AG08396 (cell line): ENCODE results near the gene DGKI.
A peak's percentile ranks its signal among the peaks of the same experiment; 100 is the strongest.
"Not testable (repeated sequence)": the region's sequence is repeated elsewhere in the genome, so short reads cannot be mapped to it uniquely, and the experiment has no call there.

ENCODE experiments used
- DNase-seq: peaks from one replicate; pipeline ENCODE4 v3.0.0; 2012; ENCODE audit warnings: low spot score, mixed read lengths

DGKI gene

DNA sequence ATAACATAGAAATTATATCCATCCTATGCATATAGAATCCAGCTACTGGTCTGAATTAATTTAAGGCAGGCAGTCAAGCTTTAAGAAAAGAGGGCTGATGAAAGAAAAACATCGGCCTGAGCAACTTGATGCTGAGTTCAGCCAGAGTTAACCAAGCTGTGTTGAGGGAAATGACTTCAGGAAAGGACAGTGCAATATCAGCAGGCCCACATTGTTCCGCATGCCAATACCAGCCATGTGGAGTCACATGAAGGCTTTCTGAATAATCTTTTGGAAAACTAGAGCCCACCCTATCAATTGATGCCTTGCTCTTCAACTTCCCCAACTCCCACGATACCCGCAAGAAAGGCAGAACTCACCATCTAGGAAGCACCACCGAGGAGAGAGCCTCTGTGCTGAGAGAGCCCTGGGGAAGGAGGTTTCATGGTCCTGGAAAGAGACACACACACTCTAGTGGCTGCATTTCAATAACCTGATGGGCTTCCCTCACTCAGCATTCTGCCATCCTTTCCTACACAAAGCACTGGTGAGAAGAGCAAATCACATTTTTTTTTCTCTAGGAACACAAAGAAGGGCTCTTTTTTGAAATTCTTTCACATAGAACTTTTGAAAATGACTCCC lies 377.5 kb downstream of the DGKI start:
- no peak for DNase-seq

DNA sequence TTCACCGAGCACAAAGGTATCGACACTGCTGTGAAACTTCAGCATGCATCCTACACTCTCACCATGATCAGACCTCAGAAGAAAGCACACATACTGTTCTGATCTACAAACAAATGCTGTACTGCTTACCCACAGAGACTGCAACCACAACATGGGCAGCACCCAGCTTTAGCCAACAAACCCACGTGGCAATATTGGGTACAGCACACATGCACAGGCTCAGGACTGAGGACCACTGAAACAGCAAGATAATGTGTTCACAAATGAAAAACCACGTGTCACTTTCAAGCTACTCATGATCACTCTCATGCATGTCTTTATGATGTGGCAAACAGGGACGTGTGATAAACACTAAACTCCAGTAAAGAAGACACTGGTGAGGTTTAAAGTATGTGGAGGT lies 383.9 kb downstream of the DGKI start:
- no peak for DNase-seq

DNA sequence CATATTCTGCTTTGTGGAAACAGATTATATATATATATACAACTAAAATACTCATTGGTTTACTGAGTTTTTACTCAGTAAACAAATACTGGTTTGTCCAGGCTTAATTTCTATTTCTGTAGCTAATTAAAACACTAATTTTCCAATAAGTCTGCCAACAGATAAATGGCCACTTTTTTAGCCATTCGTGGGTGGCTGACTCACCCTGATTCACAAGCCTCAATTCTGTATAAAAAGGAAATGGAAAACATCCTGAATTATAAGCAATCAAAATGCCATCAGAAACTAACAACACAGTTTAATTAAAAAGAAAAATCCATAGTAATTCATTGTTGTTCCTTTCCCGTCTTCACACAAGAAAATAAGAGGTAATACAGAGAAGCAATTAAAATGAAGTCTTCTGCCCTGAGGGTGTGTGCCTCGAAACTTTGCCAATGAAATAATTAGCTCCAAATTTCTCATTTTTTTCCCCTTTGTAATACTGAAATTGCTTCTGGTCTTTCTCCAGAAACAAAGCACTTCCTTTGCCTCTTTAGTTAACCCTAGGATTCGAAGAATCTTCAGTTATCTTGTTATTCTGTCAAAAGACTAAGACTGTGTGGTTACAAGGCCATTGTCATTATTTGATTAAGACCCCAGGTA lies 384.6 kb downstream of the DGKI start:
- no peak for DNase-seq

DNA sequence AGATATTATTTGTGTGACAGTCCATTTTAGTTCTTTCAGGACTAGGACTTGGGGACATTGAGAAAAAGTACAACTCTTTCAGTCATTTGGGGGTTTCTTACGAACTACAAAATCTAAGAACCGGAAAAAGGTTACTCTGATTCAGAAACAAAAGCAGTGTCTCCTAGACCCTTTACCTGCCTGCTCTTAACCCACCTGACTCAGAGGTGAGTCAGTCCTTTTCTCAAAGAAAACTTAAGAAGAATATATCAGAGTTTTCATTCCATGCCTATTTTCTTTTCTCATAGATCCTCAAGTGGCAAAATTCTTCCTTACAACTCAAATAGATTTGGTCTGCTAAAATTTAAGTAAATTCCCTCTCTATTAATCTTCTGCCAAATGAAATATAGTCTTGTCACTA lies 388.4 kb downstream of the DGKI start:
- DNase-seq, result no peak

DNA sequence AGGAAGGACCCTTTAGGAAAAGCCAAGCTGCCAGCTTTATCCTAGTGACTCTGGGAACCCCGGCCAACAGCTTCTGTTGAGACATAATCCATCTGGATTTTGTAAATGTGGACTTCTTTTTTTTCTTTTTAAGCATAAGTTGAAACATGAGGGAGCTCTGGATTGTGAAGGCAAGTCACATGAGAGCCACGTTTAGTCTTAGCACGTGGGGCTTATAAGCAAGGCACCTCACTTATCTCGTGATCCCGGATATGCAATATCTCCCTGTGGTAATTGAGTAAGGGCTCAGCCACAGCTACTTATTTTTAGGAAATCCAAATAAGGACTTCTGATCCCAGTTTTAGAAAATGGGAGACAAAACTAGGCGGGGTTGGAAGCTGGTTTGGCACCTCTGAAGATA lies 392.0 kb downstream of the DGKI start:
- peak; percentile 68 for DNase-seq

DNA sequence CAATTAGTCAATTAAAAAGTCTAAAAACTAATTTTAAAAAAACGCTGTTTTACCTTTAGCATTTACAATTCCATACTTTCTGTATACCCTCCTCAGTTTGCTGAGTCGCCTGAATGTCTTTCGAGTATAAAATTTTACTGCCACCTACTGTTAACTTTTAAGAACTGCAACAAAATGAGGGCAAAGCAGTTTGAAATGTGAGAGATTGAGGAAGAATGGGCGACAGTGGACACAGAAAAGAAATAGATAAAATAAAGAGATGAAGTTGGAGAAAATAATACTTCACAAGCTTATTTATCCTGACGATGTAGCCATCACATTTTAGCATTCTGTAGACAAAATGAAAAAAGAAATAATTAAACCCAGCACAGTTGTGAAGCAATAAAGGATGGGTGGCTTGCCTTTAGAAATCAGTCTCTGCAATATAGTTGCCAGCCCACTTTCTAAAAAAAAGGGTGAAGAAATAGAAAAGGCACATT lies 392.5 kb downstream of the DGKI start:
- peak; percentile 36 for DNase-seq

DNA sequence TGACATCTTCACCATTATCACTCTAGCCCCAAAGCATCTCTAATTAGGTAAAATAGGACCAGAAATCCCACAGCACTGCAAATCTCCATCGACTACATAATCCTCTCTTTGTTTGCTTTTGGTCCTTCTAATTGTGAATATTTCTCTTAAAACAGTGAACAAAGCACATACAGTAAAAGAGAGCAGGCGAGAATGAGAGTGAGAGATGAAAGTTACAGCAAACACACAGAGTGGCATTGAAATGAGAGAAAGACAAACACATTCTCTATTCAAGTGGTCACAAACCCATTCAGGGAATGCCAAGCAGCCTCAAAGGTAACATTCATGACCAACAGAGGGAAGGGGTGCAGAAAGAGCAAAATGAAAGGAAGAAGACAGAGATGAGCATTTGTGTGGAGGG lies 393.4 kb downstream of the DGKI start:
- no peak for DNase-seq

DNA sequence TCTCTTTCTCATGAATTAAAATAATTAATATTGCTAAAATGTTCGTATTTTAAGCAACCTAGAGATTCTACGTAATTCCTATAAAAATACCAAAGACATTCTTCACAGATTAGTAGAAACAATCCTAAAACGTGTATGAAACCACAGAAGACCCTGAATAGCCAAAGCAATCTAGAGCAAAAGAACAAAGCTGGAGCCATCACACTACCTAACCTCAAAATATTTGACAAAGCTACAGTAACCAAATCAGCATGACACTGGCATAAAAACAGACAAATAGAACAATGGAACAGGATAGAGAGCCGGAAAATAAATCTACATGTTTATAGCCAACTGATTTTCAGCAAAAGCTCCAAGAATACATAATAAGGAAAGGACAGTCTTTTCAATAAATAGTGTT lies 397.8 kb downstream of the DGKI start:
- DNase-seq, result no peak

DNA sequence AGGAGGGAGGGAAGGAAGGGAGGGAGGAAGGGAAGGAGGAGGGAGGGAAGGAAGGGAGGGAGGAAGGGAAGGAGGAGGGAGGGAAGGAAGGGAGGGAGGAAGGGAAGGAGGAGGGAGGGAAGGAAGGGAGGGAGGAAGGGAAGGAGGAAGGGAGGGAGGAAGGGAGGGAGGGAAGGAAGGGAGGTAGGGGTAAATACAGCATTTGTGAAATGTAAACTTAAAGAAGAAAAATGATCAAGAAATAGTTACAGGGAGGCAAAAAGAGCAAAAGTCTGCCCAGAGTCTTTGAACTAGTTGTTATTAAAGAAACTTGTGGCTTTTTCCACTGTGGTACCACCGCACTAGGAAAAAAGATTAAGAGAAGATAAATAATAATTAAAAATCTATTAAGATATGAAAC lies 398.2 kb downstream of the DGKI start:
- not testable (repeated sequence) for DNase-seq

DNA sequence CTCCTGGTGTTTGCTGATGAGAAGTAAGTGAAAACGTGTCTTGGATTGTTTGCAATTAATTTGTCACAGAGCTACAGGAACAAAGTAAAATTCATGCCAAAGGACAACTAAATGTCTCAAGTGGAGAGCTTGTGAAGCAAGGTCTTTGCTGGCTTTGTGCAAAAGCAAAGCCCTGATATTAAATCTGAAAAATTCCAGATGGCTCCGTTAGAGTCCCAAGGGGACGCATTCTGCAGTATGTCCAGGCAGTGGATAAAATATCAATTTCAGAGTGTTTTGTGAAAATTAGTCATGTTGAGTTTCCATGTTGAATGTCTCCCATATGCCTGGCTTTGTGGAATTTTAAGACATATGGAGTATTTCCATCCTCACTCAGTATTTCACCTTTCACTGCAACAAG lies 400.7 kb downstream of the DGKI start:
- DNase-seq, result no peak

DNA sequence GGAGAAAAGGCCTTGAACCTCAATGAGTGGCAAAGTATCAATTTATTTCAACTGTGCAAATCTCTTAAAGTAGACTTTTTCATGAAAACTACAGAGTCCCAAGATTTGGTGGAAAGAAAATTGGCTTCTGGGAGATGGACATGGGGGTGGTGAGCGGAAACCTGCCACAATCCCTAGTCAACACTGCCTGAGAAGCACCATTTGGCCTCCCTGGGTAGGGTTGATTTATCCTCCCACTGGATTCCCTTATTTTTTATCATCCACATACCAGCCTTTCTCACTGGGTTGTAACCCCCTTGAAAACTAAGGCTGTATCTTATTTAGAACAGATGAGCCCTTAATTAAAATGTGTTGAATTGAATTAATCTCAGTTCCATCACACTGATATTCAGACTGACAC lies 401.5 kb downstream of the DGKI start:
- no peak for DNase-seq

DNA sequence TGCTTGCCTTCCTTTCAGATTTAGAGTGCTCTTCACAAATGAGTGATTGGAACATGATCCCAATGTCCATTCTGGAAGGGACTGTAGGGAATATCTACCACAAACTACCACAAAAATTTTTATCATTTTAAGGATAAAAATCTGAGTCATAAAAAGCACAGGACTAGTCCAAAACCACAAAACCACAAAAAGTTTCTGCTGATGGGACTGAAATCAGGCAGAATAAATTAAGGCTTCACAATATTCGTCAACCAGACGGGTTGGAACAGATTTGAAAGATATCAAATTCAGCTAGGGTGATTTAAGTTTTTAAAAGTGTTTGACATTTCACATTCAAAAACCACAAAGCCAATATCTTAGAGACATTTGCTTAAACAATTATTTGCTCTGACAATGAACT lies 403.2 kb downstream of the DGKI start:
- DNase-seq, result peak; percentile 18

DNA sequence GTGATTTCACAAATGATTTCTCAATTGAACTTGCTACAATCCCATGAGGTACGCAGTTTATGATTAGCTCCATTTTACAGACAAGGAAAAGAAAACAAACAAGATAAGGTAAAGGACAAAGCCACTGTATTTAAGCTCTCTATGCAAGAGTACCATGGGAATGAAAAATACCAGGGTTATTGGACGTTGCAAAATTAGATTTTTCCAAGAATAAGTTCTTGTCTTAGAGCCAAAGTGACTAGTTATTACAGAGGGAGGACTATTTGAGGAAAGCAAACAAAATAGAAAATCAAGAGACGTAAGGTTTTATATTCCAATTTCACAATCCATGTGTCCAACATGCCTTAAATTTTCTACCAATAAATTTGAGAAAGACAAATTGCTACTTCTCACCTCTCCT lies 405.3 kb downstream of the DGKI start:
- DNase-seq, result no peak

DNA sequence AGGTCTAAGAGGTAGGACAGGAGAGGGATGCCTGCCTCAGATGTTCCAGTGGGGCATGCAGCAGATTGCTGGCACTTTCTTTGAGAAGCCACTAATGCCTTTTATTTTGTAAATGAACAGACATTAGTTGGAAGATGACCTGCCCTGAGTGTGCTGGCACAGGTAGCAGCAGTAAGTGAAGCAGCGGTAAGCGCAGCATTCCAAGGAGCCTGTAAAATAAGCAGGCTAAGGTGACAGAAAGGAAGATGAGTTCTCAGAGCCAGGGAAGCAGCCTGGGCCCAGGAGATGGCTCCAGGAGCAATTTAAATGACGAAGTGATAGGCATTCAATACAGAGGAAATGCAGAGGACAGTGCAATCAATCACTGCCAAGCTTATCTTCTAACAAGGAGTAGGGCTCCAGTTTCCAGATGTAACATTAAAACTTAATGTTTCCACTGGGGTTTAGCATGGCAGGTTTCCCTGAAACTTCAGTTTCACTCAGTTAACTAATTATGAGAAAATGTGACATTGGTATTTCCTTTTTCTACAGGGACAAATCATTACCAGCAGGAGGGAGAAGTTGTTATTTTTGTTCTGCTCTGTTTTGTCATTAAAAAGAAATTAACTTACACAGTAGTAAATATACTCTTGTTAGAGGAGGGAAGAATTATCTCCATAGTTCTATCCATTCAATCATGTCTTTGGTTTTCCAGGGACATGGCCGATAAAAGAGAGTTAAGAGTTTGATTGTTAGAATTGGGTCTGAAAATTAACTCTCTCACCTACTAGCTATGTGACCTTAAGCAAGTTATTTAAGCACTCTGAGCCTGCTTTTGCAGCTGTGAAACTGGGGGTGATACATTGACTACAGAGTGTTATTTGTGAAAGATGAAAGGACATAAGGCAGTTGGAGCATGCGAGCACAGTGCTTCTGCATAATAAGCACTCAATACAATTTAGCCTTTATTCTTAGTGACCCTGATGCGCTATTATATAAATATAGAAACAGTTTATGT lies 406.6 kb downstream of the DGKI start:
- no peak for DNase-seq

DNA sequence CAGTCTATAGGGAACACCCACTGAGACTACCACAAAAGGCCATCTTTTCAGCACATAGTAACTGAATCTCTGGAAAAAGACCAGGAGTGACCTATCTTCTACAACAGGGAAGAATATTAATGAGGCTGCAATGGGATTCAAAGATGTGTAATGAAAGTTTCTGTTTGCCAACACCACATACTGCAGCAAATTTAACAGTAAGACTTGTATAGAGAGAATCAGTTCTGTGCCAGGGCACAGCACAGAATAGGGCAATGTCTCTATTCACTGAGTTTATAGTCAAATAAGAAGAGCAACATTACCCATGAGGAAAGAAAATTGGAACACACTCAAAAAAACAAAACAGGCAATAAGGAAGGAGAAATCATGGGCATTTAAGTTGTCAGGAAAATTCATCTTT lies 411.8 kb downstream of the DGKI start:
- no peak for DNase-seq

DNA sequence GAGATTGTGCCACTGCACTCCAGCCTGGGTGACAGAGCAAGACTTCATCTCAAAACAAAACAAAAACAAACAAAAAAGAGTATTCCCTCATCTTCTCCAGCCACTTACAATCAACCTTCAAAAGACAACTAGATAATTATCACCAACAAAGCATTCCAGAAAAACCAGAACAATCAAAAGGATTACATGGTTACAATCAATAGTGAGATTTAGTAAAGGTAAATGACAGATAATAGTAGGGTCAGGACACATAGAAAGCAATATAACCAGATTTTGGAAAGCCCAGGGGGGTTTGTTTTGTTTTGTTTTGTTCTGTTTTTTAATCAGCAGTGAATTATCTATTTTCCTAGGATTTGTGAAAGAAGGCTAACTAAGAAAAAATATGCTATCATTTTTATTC lies 412.2 kb downstream of the DGKI start:
- no peak for DNase-seq

DNA sequence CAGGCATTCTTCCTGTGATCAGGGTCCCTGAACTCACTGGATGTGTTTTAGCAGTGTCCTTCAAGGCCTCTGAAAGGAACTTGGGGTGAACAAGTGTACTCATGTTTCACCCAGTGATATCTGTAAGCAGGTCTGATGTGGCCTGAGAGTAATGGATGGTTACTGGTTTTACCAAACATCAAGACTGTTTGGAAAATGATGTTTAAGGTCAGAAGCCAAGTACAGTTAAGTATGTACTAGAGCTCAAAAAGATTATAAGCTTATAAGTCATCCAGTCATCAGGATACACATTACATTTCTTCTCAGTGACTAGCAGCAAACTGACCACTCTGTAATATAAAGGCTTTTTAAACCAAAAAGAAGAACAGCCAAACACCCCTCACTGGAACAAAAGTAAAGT lies 423.5 kb downstream of the DGKI start:
- peak; percentile 31 for DNase-seq

DNA sequence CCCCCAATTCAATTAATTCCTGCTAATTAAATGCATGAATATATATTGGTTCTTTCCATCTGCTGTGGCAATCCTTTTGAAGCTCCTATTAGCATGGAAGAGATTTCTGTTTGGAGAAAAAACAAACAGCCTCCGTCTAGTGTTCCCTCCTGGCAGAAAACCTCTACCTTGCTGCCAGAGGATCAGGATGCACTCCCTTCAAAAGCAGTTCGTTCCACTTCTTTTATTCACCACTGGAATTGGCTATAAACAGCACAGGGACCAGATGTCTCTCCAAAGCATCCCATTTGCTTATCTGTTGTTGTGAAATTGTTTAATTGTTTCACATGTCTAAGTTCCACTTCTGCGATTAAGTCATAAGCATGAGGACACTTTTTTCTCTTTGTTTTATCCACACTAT lies 425.4 kb downstream of the DGKI start:
- peak; percentile 29 for DNase-seq

DNA sequence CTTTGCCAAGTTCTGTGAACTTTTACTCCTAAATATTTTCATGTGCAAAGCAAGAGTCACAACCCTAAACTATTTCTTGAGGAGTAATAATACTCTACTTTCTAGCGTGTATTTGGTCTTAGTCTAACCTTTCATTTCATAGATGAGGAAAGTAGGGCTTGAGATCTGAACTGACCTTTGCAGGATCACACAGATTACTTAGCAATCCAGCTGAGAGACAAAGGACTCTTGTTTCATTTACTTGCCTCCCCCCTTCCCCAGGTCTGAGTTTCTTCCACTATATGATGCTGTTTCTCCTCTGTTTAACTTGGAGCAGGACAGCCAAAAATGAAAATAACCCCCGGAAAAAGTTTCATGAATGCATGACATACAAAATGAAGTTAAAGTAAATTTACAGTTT lies 427.9 kb downstream of the DGKI start:
- no peak for DNase-seq

DNA sequence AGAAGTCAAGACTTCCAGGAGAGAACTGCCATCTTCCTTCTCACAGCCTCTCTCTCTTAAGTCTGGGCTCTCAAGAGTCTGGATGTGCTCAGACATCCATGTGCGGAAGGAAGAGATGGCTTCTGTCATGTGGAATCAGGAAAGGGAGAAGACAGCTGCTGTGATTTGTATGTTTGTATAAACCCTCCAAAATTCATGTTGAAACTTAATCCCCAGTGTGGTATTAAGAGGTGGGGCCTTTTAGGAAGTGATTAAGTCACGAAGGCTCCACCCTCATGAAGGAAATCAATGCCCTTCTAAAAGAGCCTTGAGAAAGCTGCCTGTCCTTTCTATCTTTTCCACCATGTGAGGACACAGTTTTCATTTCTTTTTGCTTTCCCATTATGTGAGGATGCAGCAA lies 429.3 kb downstream of the DGKI start:
- DNase-seq, result no peak

DNA sequence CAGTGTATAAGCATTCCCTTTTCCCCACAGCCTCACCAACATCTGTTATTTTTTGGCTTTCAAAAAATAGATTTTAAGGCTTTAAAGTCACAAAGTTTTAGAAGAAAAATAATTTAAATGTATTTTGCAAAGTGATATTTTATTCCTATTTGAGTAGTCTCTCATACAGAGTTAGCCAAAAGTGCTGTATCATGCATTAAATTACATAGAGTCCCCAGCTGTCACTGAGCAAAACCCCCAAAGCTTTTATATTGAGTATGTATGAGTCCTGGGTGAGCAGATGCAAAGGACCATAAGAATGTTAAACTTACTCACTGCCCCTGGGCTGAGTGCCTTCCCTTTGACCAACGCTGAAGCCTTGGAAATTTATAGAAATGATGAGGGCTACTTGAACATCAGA lies 432.9 kb downstream of the DGKI start:
- no peak for DNase-seq

DNA sequence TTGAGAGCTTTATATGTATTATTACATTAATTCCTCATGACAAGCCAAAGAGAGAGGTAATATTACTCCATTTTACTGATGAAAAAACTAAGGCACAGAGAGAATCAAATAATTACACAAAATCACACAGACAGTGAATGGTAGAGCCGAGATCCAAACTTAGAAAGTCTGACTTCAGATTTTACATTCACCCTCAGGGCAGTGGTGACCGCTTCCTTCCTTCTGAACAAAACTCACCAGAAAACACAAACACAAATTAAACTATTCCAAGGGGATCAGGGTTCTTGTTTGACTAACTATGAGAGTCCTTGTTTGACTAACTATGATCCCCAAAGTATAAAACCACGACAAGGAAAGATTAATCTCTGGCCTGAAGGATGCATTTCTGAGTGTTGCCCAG lies 435.3 kb downstream of the DGKI start:
- DNase-seq, result no peak

DNA sequence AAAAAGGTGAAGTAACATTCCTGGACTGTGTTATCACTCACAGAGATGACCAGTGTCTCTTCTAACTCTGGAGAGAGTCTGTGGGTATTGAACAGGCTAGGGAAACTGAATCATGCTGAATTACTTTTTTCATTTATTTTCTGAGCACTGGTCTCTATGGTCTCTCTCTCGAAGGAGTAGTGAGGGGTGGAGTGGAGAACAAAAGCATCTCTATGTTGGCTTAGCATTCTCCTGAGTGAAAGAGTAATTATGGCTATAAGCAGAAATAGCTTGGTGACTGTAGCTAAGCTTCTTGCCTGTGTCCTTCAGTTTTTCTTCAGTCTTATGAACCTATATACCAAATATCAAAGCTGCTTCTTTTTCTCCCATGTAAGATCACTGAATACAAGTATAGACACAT lies 438.6 kb downstream of the DGKI start:
- no peak for DNase-seq
